GM12891 (cell line): ENCODE measurements around the gene EML4.

Experiments
- DNase-seq: peaks from one replicate; pipeline ENCODE4 v3.0.0; 2011; ENCODE audit warnings: low spot score; ENCODE audit not compliant: insufficient read length
- FAIRE-seq: peaks from 2 replicates; lab custom pipeline; 2011; peaks lifted over from hg19 to GRCh38; lab: Jason Lieb, UNC
- PAX5 ChIP-seq: IDR thresholded peaks from 2 replicates; pipeline ENCODE4 v1.6.1; 2011; ENCODE audit warnings: low read length, moderate library complexity, mild to moderate bottlenecking; ENCODE audit not compliant: insufficient read depth, severe bottlenecking
- POLR2A ChIP-seq: IDR thresholded peaks from 2 replicates; pipeline ENCODE4 v1.6.1; 2011; ENCODE audit warnings: low read depth, low read length, control low read depth
- POLR2AphosphoS5 ChIP-seq: IDR thresholded peaks from 2 replicates; pipeline ENCODE4 v1.6.1; 2011; ENCODE audit warnings: low read depth, low read length, control low read depth
- POU2F2 ChIP-seq: IDR thresholded peaks from 2 replicates; pipeline ENCODE4 v1.6.1; 2011; ENCODE audit warnings: low read depth, mild to moderate bottlenecking, control low read depth, low read length, moderate library complexity
- SPI1 ChIP-seq: IDR thresholded peaks from 2 replicates; pipeline ENCODE4 v1.6.1; 2011; ENCODE audit warnings: low read depth, low read length, control low read depth
- TAF1 ChIP-seq: IDR thresholded peaks from 2 replicates; pipeline ENCODE4 v1.6.1; 2011; ENCODE audit warnings: low read depth, low read length, control low read depth

The EML4 gene

GRCh38 chr2:42196403-42197267 is 27.5 kb downstream of the EML4 start:
- FAIRE-seq (peak; percentile 58), DNase-seq (no peak)
- TF ChIP-seq POLR2AphosphoS5 (no peak), SPI1 (peak; percentile 14; the same call in 1 of the 2 replicates)

DNA sequence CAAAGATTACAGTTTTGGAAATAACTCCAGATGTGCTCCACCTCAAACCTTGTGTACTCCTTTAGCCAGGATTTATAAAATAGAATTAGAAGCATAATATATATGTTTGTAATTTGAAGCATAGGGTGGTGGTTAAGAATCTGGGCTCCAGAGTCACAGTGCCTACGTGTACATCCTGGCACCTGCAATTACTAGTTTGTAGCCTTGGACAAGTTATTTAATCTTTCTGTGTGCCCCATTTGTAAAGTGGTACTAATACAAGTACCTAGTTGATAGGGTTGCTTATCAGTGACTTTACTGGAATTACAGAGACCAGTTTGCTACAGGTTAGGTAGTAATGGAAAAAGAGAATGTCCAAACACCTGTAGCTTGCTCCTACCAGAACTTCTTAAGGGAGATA is 28.6 kb downstream of the EML4 start:
- TF ChIP-seq SPI1 (no peak), POLR2A (no peak), PAX5 (no peak), TAF1 (no peak), POU2F2 (no peak), POLR2AphosphoS5 (no peak)
- no peak for FAIRE-seq
- no peak for DNase-seq

DNA sequence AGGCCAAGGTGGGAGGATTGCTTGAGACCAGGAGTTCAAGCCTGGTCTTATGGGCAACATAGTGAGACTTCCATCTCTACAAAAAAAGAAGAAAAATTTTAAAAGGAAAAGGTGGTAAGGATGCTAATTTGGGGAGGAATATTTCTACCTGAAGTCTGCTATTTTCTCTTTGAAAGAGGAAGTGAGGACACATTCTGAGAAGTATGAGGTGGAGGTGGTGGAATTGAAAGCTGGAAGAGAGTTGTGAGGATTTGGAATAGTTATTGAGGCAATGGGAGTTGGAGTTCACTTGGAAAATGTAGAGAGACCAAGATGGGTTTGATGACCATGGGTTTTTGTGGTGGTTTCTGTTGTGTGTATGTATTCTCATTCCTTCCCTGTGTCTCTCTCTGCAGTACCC is 29.3 kb downstream of the EML4 start:
- TF ChIP-seq POU2F2 (no peak), SPI1 (peak; percentile 75)
- DNase-seq = no peak
- FAIRE-seq = no peak

- DNase-seq = no peak
- FAIRE-seq = no peak
- TF ChIP-seq PAX5 = no peak
- TF ChIP-seq TAF1 = no peak
- TF ChIP-seq POU2F2 = no peak
These were observed 29.8 kb downstream of the EML4 start for GRCh38 chr2:42199002-42199401.

- DNase-seq (no peak), FAIRE-seq (no peak)
- TF ChIP-seq TAF1 (no peak), SPI1 (no peak), POLR2AphosphoS5 (no peak), POU2F2 (no peak), PAX5 (no peak), POLR2A (no peak)
These were observed 30.5 kb downstream of the EML4 start for GRCh38 chr2:42199626-42200025.

GRCh38 chr2:42200926-42201855 is 32.0 kb downstream of the EML4 start:
- DNase-seq (no peak), FAIRE-seq (no peak)
- TF ChIP-seq TAF1 (no peak), POU2F2 (no peak), POLR2AphosphoS5 (no peak), POLR2A (no peak), SPI1 (no peak), PAX5 (no peak)

- TF ChIP-seq SPI1 (no peak), POLR2AphosphoS5 (no peak), POLR2A (no peak), TAF1 (no peak), POU2F2 (no peak), PAX5 (no peak)
- FAIRE-seq (no peak), DNase-seq (no peak)
These were observed 33.5 kb downstream of the EML4 start for GRCh38 chr2:42202634-42203008.

DNA sequence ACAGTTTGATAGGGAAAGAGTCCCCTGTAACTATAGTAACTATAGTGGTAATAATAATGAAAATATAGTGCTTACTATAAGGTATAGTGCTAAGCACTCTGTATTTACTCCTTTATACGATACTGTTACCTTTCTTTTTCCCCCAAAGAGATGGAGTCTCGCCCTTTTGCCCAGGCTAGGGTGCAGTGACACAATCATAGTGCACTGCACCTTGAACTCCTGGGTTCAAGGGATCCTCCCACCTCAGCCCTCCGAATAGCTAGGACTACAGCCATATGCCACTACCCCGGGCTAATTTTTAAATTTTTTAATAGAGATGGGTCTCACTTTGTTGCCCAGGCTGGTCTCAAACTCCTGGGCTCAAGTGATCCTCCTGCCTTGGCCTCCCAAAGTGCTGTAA is 34.6 kb downstream of the EML4 start:
- TF ChIP-seq POLR2AphosphoS5 (no peak), PAX5 (no peak)
- DNase-seq (no peak), FAIRE-seq (no peak)

DNA sequence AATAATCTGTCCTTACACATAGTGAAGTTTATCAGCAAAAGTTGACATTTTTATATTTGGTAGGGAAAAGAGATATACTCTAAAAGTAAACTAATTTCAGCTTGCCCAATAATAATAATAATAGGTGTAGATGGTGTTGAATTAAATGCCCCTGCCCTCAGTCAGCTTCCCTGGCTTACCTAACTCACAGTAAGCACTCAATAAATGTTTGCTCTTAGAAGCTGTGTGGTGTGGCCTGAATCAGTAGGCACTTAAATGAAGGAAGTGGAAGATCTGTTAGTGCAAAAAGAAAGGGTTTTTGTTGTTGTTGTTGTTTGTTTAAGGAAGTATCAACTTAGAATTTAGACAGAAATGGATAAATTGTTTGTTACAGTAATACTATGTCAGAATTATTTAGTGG is 36.2 kb downstream of the EML4 start:
- TF ChIP-seq PAX5 (no peak), POU2F2 (no peak), SPI1 (no peak), POLR2AphosphoS5 (no peak), POLR2A (no peak), TAF1 (no peak)
- FAIRE-seq (no peak), DNase-seq (no peak)

GRCh38 chr2:42207826-42208225 is 38.7 kb downstream of the EML4 start:
- FAIRE-seq (no peak), DNase-seq (no peak)
- TF ChIP-seq POLR2A = no peak
- TF ChIP-seq SPI1 = no peak
- no peak for TF ChIP-seq PAX5
- TF ChIP-seq POLR2AphosphoS5 = no peak
- no peak for TF ChIP-seq POU2F2
- TF ChIP-seq TAF1 = no peak
